GM12874 (cell line): ENCODE measurements around the gene NELL1.

Experiments
- TF ChIP-seq, protein P1 (sequence below): IDR thresholded peaks from 2 replicates; pipeline ENCODE4 v1.5.1; 2011; ENCODE audit warnings: low read depth, mild to moderate bottlenecking, control low read depth, low read length, moderate library complexity; ENCODE audit not compliant: insufficient read depth

The NELL1 gene

DNA sequence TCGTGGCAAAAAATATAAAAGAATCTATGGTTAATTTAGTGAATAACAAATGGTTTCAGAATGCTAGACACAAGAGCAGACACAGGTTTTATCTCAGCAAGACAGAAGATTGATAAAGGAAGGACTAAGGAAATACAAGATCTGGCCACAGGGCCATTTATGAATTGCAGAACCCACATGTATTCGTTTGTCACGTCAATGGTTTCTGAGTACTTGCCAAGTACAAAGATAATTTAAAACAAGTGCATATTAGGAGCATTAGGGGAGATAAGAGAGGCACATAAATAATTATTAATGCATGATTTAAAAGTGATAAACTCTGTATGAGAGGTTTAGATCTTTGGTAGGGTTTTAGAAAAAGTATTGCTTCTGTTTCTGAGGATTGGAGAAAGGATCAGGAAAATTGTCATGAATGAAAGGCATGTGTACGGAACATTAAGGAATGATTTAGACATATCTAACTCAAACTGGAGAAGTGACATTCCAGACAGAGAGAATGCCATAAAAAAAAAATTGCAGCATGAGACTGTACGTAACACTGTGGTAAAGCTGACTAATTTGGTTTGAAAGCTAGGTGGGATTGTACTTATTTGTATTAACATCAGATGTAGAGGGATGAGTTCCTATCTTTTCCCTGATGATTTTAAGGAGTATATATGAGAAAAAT lies 727.1 kb downstream of the NELL1 start:
- TF ChIP-seq, protein P1, sequence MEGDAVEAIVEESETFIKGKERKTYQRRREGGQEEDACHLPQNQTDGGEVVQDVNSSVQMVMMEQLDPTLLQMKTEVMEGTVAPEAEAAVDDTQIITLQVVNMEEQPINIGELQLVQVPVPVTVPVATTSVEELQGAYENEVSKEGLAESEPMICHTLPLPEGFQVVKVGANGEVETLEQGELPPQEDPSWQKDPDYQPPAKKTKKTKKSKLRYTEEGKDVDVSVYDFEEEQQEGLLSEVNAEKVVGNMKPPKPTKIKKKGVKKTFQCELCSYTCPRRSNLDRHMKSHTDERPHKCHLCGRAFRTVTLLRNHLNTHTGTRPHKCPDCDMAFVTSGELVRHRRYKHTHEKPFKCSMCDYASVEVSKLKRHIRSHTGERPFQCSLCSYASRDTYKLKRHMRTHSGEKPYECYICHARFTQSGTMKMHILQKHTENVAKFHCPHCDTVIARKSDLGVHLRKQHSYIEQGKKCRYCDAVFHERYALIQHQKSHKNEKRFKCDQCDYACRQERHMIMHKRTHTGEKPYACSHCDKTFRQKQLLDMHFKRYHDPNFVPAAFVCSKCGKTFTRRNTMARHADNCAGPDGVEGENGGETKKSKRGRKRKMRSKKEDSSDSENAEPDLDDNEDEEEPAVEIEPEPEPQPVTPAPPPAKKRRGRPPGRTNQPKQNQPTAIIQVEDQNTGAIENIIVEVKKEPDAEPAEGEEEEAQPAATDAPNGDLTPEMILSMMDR, result no peak

DNA sequence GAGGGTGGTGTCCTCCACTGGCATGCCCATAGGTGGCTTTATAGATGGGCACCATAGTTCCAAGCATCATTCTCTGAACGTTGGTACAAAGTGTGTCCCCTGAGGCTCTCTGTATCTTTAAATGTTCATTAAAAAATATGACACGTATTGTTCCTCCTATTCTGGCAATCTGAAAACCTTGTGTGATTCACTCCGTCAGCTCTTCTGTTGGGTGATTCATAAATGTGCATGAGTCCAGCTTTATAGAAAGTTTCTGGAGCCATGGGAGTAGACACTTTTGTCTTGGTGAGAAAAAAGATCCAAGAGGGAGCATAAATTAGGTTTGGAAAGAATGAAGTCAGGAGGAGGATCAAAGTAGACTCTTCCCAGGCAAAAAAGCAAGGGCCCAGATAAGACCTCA lies 728.8 kb downstream of the NELL1 start:
- TF ChIP-seq, protein P1, result no peak

GRCh38 chr11:21401496-21401895 lies 732.1 kb downstream of the NELL1 start:
- TF ChIP-seq, protein P1, result no peak

GRCh38 chr11:21402274-21402673 lies 732.9 kb downstream of the NELL1 start:
- TF ChIP-seq, protein P1, result no peak

- TF ChIP-seq, protein P1, result no peak
Observed at GRCh38 chr11:21403069-21403468, 733.7 kb downstream of the NELL1 start.

- TF ChIP-seq, protein P1, result no peak
Observed at GRCh38 chr11:21405422-21405821, 736.0 kb downstream of the NELL1 start.

DNA sequence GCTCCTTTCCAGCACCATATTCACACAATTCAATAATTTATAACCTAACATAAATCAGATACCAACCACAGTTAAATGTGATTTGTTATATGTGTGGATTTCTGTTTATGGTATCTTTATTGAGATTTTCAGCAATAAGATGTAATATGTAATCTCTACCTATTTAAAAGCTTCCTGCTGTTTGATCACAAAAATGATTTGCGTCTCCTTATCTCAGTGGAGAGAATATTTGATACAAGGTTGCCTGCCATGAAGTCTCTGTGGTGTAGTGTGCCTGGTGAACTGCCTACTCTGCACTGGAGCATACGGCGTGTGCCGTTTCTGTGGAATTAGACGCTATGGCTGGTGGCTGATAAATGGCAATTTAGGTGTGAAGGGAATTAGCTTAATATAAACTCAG lies 741.1 kb downstream of the NELL1 start:
- TF ChIP-seq, protein P1, result no peak
